Colonic mucosa (tissue), 4 donors: ENCODE measurements around the gene PALMD. TPM values are rescaled to one million over a fixed set of nuclear protein-coding genes. Genes with fewer than 3 reads are reported as not detected.

Experiments
- DNase-seq: peaks from one replicate; pipeline ENCODE4 v3.0.0-alpha.2; 2020
- H3K27ac ChIP-seq: fragments of 200-600 bp; one replicate; pipeline ENCODE4 v1.8.0; 2021
- H3K27me3 ChIP-seq: fragments of 200-600 bp; one replicate; pipeline ENCODE4 v1.8.0; 2021
- H3K36me3 ChIP-seq: fragments of 200-600 bp; one replicate; pipeline ENCODE4 v1.8.0; 2021
- H3K4me1 ChIP-seq: fragments of 200-600 bp; one replicate; pipeline ENCODE4 v1.8.0; 2021; ENCODE audit warnings: mild to moderate bottlenecking
- H3K4me3 ChIP-seq: fragments of 200-600 bp; one replicate; pipeline ENCODE4 v1.8.0; 2021
- H3K9ac ChIP-seq, 2 donors: one replicate each; pipeline ENCODE4 v1.7.0; 2013; ENCODE audit warnings: control low read depth in 2 of 2, low read depth in 2 of 2, low read length in 2 of 2
- H3K9me3 ChIP-seq: fragments of 200-600 bp; one replicate; pipeline ENCODE4 v1.8.0; 2021
- CTCF ChIP-seq: fragments of 200-600 bp; IDR thresholded peaks from one replicate; pipeline ENCODE4 v1.8.0; 2022; ENCODE audit warnings: antibody characterized with exemption, mild to moderate bottlenecking
- intact Hi-C: fragments of 100-400 bp; cut with DNase I; formaldehyde crosslinking; loops from one replicate; pipeline ENCODE4 v1.14.1; 2022
- total RNA-seq, 2 donors: library from RNA; stranded (reverse); fragmentation: NEBNext Ultra II Directional in 1 of 2; extraction: Animal tissue kit (Norgen Biotek cat#: 25700) in 1 of 2; gene quantifications; one replicate each; pipeline ENCODE4 v1.2.1, GENCODE V29; 2021
- donor health status: healthy.
- donor health status: DM: no; HTN: no; CAD: no.
- donor health status: DM: no; HTN: no; CAD: no.

PALMD gene
- total RNA-seq, 2 donors from 2014 or later = 1.4 to 2.2 TPM

GRCh38 chr1:99727575-99728185 is 81.8 kb downstream of the PALMD start:
- H3K27ac ChIP-seq = no peak overlapping the region
- H3K9me3 ChIP-seq = no peaks in the 10 kb centered on the region
- H3K36me3 ChIP-seq = no peaks in the 10 kb centered on the region

GRCh38 chr1:99728494-99729235 is 82.8 kb downstream of the PALMD start:
- no peak overlapping the region for H3K27ac ChIP-seq
- TF ChIP-seq CTCF = peak; percentile 34
- intact Hi-C loops = no loop called here

More at GRCh38 chr1:99727575-99728185, 81.8 kb downstream of the PALMD start:
- no peak for DNase-seq
- H3K9ac ChIP-seq = no peak overlapping the region
- no peak overlapping the region for H3K4me3 ChIP-seq
- intact Hi-C loops = no loop called here
- H3K4me1 ChIP-seq = no peaks in the 10 kb centered on the region
- TF ChIP-seq CTCF = no peak
- H3K27me3 ChIP-seq = no peaks in the 10 kb centered on the region

GRCh38 chr1:99731384-99731783 is 85.5 kb downstream of the PALMD start:
- intact Hi-C loops = no loop called here
- H3K36me3 ChIP-seq = no peaks in the 10 kb centered on the region
- no peaks in the 10 kb centered on the region for H3K4me1 ChIP-seq

More at GRCh38 chr1:99728494-99729235, 82.8 kb downstream of the PALMD start:
- no peaks in the 10 kb centered on the region for H3K9me3 ChIP-seq
- no peak overlapping the region for H3K4me3 ChIP-seq
- H3K9ac ChIP-seq = no peak overlapping the region
- DNase-seq = no peak
- no peaks in the 10 kb centered on the region for H3K4me1 ChIP-seq
- H3K27me3 ChIP-seq = no peaks in the 10 kb centered on the region
- H3K36me3 ChIP-seq = no peaks in the 10 kb centered on the region

GRCh38 chr1:99735852-99736251 is 89.9 kb downstream of the PALMD start:
- no peak overlapping the region for H3K9ac ChIP-seq
- no peak for TF ChIP-seq CTCF
- no peaks in the 10 kb centered on the region for H3K36me3 ChIP-seq
- DNase-seq = no peak
- H3K4me1 ChIP-seq = no peaks in the 10 kb centered on the region
- intact Hi-C loops = no loop called here
- no peak overlapping the region for H3K27ac ChIP-seq
- H3K27me3 ChIP-seq = no peaks in the 10 kb centered on the region
- no peak overlapping the region for H3K4me3 ChIP-seq
- H3K9me3 ChIP-seq = no peaks in the 10 kb centered on the region

More at GRCh38 chr1:99731384-99731783, 85.5 kb downstream of the PALMD start:
- Histone ChIP-seq H3K4me3 (no peak overlapping the region), H3K27ac (no peak overlapping the region), H3K27me3 (no peaks in the 10 kb centered on the region), H3K9ac (no peak overlapping the region), H3K9me3 (no peaks in the 10 kb centered on the region)
- DNase-seq = no peak
- TF ChIP-seq CTCF = no peak

- TF ChIP-seq CTCF = peak; percentile 16
- Histone ChIP-seq H3K4me1 (no peaks in the 10 kb centered on the region), H3K9me3 (no peaks in the 10 kb centered on the region), H3K36me3 (no peaks in the 10 kb centered on the region), H3K9ac (no peak overlapping the region), H3K4me3 (no peak overlapping the region), H3K27ac (no peak overlapping the region), H3K27me3 (no peaks in the 10 kb centered on the region)
- DNase-seq = peak; percentile 37
- intact Hi-C loops = no loop called here
Measured at GRCh38 chr1:99737016-99737415, 91.1 kb downstream of the PALMD start.
